Neutrophil (primary cell): ENCODE data around the gene EPHA6.

ENCODE experiments used
- H3K27ac ChIP-seq: fragments of 200-600 bp; sonication (generic); 2 replicates; pipeline ENCODE4 v1.5.1; 2016; ENCODE audit warnings: mild to moderate bottlenecking, moderate library complexity
- H3K27me3 ChIP-seq: fragments of 200-600 bp; sonication (generic); 2 replicates; pipeline ENCODE4 v1.6.0; 2016; ENCODE audit warnings: mild to moderate bottlenecking
- H3K36me3 ChIP-seq: fragments of 200-600 bp; sonication (generic); 2 replicates; pipeline ENCODE4 v1.5.1; 2017
- H3K4me1 ChIP-seq, 2 experiments: fragments of 200-600 bp in 1 of 2; sonication (generic) in 1 of 2; 1 replicate in 1 of 2; 2 replicates in 1 of 2; pipeline versions ENCODE4 v1.5.1 to v1.6.1; 2013 to 2016; ENCODE audit warnings: low read depth in 1 of 2, low read length in 1 of 2, mild to moderate bottlenecking in 1 of 2, moderate library complexity in 1 of 2; ENCODE audit not compliant: control insufficient read depth in 1 of 2, insufficient read depth in 1 of 2
- H3K4me3 ChIP-seq, 2 experiments: fragments of 200-600 bp in 1 of 2; sonication (generic) in 1 of 2; 1 replicate in 1 of 2; 2 replicates in 1 of 2; pipeline ENCODE4 v1.5.1; 2013 to 2016; ENCODE audit warnings: low read depth in 1 of 2, low read length in 1 of 2, mild to moderate bottlenecking in 1 of 2, moderate library complexity in 1 of 2
- H3K9me3 ChIP-seq: fragments of 200-600 bp; sonication (generic); 2 replicates; pipeline ENCODE4 v1.5.1; 2016
- CTCF ChIP-seq: fragments of 200-600 bp; sonication (generic); IDR thresholded peaks from 2 replicates; pipeline ENCODE4 v1.5.1; 2016; ENCODE audit warnings: antibody characterized with exemption

EPHA6 gene

GRCh38 chr3:97277708-97278107, 463.3 kb downstream of the EPHA6 start:
- Histone ChIP-seq H3K9me3 (no peaks in the 10 kb centered on the region), H3K4me3 (no peak overlapping the region), H3K4me1 (no peaks in the 10 kb centered on the region), H3K27me3 (no peaks in the 10 kb centered on the region), H3K36me3 (no peaks in the 10 kb centered on the region), H3K27ac (no peak overlapping the region)
- no peak for TF ChIP-seq CTCF

GRCh38 chr3:97278506-97278905, 464.1 kb downstream of the EPHA6 start:
- Histone ChIP-seq H3K36me3 (no peaks in the 10 kb centered on the region), H3K4me1 (no peaks in the 10 kb centered on the region), H3K9me3 (no peaks in the 10 kb centered on the region), H3K27me3 (no peaks in the 10 kb centered on the region), H3K27ac (no peak overlapping the region), H3K4me3 (no peak overlapping the region)
- TF ChIP-seq CTCF = no peak

GRCh38 chr3:97291901-97292300, 477.5 kb downstream of the EPHA6 start:
- Histone ChIP-seq H3K4me3 (no peak overlapping the region), H3K4me1 (no peaks in the 10 kb centered on the region), H3K27me3 (no peaks in the 10 kb centered on the region), H3K9me3 (no peaks in the 10 kb centered on the region), H3K27ac (no peak overlapping the region), H3K36me3 (no peaks in the 10 kb centered on the region)
- no peak for TF ChIP-seq CTCF

GRCh38 chr3:97293596-97294131, 479.3 kb downstream of the EPHA6 start:
- Histone ChIP-seq H3K36me3 (no peaks in the 10 kb centered on the region), H3K4me3 (no peak overlapping the region), H3K4me1 (no peaks in the 10 kb centered on the region), H3K9me3 (no peaks in the 10 kb centered on the region), H3K27ac (no peak overlapping the region), H3K27me3 (no peaks in the 10 kb centered on the region)
- TF ChIP-seq CTCF = no peak

GRCh38 chr3:97297032-97297431, 482.6 kb downstream of the EPHA6 start:
- no peak for TF ChIP-seq CTCF
- Histone ChIP-seq H3K4me1 (no peaks in the 10 kb centered on the region), H3K36me3 (no peaks in the 10 kb centered on the region), H3K27ac (no peak overlapping the region), H3K27me3 (no peaks in the 10 kb centered on the region), H3K9me3 (no peaks in the 10 kb centered on the region), H3K4me3 (no peak overlapping the region)

- Histone ChIP-seq H3K27ac (no peak overlapping the region), H3K27me3 (no peaks in the 10 kb centered on the region), H3K36me3 (no peaks in the 10 kb centered on the region), H3K9me3 (no peaks in the 10 kb centered on the region), H3K4me1 (no peaks in the 10 kb centered on the region), H3K4me3 (no peak overlapping the region)
- TF ChIP-seq CTCF = no peak
These were observed 486.7 kb downstream of the EPHA6 start for GRCh38 chr3:97301114-97301513.
